WI38 (cell line): ENCODE data around the gene UNC13C.

ENCODE experiments used
- H3K4me3 ChIP-seq: 2 replicates; pipeline ENCODE4 v1.5.1; 2011; ENCODE audit warnings: low read depth, mild to moderate bottlenecking, control low read depth, low read length
- CTCF ChIP-seq: IDR thresholded peaks from 2 replicates; pipeline ENCODE4 v1.5.1; 2012; ENCODE audit warnings: low read depth, mild to moderate bottlenecking, control low read depth, low read length

Gene UNC13C

GRCh38 chr15:54347082-54347827 lies 369.0 kb downstream of the UNC13C start:
- no peak for TF ChIP-seq CTCF
- H3K4me3 ChIP-seq, result no peak overlapping the region

- no peak overlapping the region for H3K4me3 ChIP-seq
- TF ChIP-seq CTCF, result no peak
Measured at GRCh38 chr15:54353726-54354125, 375.5 kb downstream of the UNC13C start.

- H3K4me3 ChIP-seq, result no peak overlapping the region
- no peak for TF ChIP-seq CTCF
Measured at GRCh38 chr15:54354341-54354740, 376.1 kb downstream of the UNC13C start.

- TF ChIP-seq CTCF, result no peak
- no peak overlapping the region for H3K4me3 ChIP-seq
Measured at GRCh38 chr15:54364961-54365360, 386.7 kb downstream of the UNC13C start.

- TF ChIP-seq CTCF, result no peak
- H3K4me3 ChIP-seq, result no peak overlapping the region
Measured at GRCh38 chr15:54373332-54373731, 395.1 kb downstream of the UNC13C start.

- no peak for TF ChIP-seq CTCF
- no peak overlapping the region for H3K4me3 ChIP-seq
Measured at GRCh38 chr15:54374184-54374952, 396.1 kb downstream of the UNC13C start.

GRCh38 chr15:54387799-54388198 lies 409.6 kb downstream of the UNC13C start:
- no peak overlapping the region for H3K4me3 ChIP-seq
- TF ChIP-seq CTCF, result no peak
